SK-N-SH treated with all-trans-retinoic acid at 6 μM for 48 hours (cell line): ENCODE results near the gene ALG14.

Experiments
- ATAC-seq: fragments of 200-7000 bp; cut with Tn5 transposase; 3 replicates; pipeline ENCODE4 v1.9.1; 2020; ENCODE audit warnings: mild to moderate bottlenecking, moderate library complexity
- BACH2 ChIP-seq: fragments of 250-450 bp; sonication (Bioruptor Pico); IDR thresholded peaks from 2 replicates; pipeline ENCODE4 v1.9.0; 2021; ENCODE audit warnings: mild to moderate bottlenecking, borderline replicate concordance
- ESRRG ChIP-seq: fragments of 250-450 bp; sonication (Bioruptor Pico); IDR thresholded peaks from 2 replicates; pipeline ENCODE4 v1.6.1; 2021; ENCODE audit warnings: mild to moderate bottlenecking
- ISL1 ChIP-seq: fragments of 250-450 bp; sonication (Bioruptor Pico); IDR thresholded peaks from 2 replicates; pipeline ENCODE4 v2.1.2; 2022; ENCODE audit warnings: mild to moderate bottlenecking, moderate library complexity
- OSR1 ChIP-seq: fragments of 250-450 bp; sonication (Bioruptor Pico); IDR thresholded peaks from 2 replicates; pipeline ENCODE4 v1.8.0; 2022; ENCODE audit warnings: moderate library complexity, mild to moderate bottlenecking, inconsistent platforms
- RARB ChIP-seq: fragments of 250-450 bp; sonication (Bioruptor Pico); IDR thresholded peaks from 2 replicates; pipeline ENCODE4 v1.8.0; 2021; ENCODE audit warnings: mild to moderate bottlenecking, moderate library complexity
- SNAI2 ChIP-seq: fragments of 250-450 bp; sonication (Bioruptor Pico); IDR thresholded peaks from 2 replicates; pipeline ENCODE4 v1.5.0; 2020; ENCODE audit warnings: mild to moderate bottlenecking, moderate library complexity
- TCF4 ChIP-seq: fragments of 250-450 bp; sonication (Bioruptor Pico); IDR thresholded peaks from 2 replicates; pipeline ENCODE4 v1.8.0; 2021; ENCODE audit warnings: mild to moderate bottlenecking, moderate library complexity, borderline replicate concordance
- TOX ChIP-seq: fragments of 250-450 bp; sonication (Bioruptor Pico); IDR thresholded peaks from 2 replicates; pipeline ENCODE4 v1.8.0; 2021; ENCODE audit warnings: mild to moderate bottlenecking, moderate library complexity, borderline replicate concordance
- ZC3H10 ChIP-seq: fragments of 250-450 bp; sonication (Bioruptor Pico); IDR thresholded peaks from 2 replicates; pipeline ENCODE4 v1.5.1; 2021; ENCODE audit warnings: mild to moderate bottlenecking, moderate library complexity
- ZFP3 ChIP-seq: fragments of 250-450 bp; sonication (Bioruptor Pico); IDR thresholded peaks from 2 replicates; pipeline ENCODE4 v1.5.0; 2020; ENCODE audit warnings: mild to moderate bottlenecking, moderate library complexity
- ZFP30 ChIP-seq: fragments of 450-650 bp; formaldehyde crosslinking; IDR thresholded peaks from 2 replicates; pipeline ENCODE4 v1.5.0; 2022; ENCODE audit warnings: mild to moderate bottlenecking, moderate library complexity
- ZNF70 ChIP-seq: fragments of 450-650 bp; formaldehyde crosslinking; IDR thresholded peaks from 2 replicates; pipeline ENCODE4 v1.5.0; 2020; ENCODE audit warnings: mild to moderate bottlenecking, moderate library complexity
- ZNF8 ChIP-seq: fragments of 450-650 bp; formaldehyde crosslinking; IDR thresholded peaks from 2 replicates; pipeline ENCODE4 v1.5.0; 2020; ENCODE audit warnings: mild to moderate bottlenecking, moderate library complexity
- TF ChIP-seq, protein P1 (sequence below): fragments of 250-450 bp; sonication (Bioruptor Pico); IDR thresholded peaks from 2 replicates; pipeline ENCODE4 v1.8.0; 2021; ENCODE audit warnings: low read depth, mild to moderate bottlenecking, moderate library complexity, borderline replicate concordance
- TF ChIP-seq, protein P2 (sequence below): fragments of 250-450 bp; sonication (Bioruptor Pico); IDR thresholded peaks from 2 replicates; pipeline ENCODE4 v1.5.0; 2020; ENCODE audit warnings: mild to moderate bottlenecking, moderate library complexity
- TF ChIP-seq, protein P3 (sequence below): fragments of 250-450 bp; sonication (Bioruptor Pico); IDR thresholded peaks from 2 replicates; pipeline ENCODE4 v1.5.1; 2021; ENCODE audit warnings: mild to moderate bottlenecking, moderate library complexity
- TF ChIP-seq, protein P4 (sequence below): fragments of 250-450 bp; sonication (Bioruptor Pico); IDR thresholded peaks from 2 replicates; pipeline ENCODE4 v1.8.0; 2020; ENCODE audit warnings: mild to moderate bottlenecking, moderate library complexity, borderline replicate concordance

The ALG14 gene

DNA sequence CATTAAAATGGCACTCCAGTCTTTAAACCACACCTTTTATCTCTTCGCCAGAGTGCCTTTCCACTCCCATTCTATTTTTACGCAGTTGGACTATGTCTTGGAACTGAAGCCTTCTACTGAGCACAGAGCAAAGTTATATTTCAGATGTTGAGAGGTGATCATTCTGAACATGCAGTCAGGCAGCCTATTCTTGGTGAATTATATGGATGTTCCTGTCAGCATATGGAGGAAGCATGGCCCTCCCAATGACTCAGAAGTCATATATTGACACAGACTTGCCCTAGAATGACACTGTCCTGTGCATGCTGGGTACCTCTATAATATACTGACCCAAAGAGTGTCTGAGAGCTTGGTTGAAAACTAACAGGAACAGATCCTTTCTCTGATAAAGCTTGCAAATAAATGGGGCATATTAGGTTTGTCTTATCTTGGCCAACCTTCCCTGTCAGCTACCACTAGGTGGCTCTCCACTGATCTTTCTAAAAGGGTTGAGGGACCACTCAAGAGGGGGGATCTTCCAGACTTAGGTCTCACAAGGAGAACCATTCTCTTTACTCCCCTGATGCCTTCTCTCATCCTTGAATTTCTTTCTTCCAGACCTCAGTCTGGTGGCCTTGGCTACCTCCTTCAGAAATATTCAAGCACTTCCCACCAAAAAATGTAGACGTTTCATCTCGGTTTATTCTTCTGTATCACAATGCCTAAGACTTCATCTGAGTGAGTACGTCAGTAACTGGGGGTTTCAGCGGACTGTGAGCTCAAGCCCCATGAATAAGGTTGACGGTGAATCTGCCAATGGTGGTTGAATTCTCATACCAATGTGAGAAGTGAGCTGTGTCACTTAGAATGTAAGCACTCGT, 11.8 kb upstream of the ALG14 start:
- peak; percentile 58 for ATAC-seq
- TF ChIP-seq, protein P1, sequence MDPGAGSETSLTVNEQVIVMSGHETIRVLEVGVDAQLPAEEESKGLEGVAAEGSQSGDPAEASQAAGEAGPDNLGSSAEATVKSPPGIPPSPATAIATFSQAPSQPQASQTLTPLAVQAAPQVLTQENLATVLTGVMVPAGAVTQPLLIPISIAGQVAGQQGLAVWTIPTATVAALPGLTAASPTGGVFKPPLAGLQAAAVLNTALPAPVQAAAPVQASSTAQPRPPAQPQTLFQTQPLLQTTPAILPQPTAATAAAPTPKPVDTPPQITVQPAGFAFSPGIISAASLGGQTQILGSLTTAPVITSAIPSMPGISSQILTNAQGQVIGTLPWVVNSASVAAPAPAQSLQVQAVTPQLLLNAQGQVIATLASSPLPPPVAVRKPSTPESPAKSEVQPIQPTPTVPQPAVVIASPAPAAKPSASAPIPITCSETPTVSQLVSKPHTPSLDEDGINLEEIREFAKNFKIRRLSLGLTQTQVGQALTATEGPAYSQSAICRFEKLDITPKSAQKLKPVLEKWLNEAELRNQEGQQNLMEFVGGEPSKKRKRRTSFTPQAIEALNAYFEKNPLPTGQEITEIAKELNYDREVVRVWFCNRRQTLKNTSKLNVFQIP (CRISPR knock-in tag), result no peak
- TF ChIP-seq ESRRG (CRISPR knock-in tag) (no peak), ISL1 (CRISPR knock-in tag) (no peak), ZNF8 (no peak), BACH2 (CRISPR knock-in tag) (no peak), OSR1 (CRISPR knock-in tag) (no peak), ZFP3 (CRISPR knock-in tag) (no peak)
- TF ChIP-seq, protein P2, sequence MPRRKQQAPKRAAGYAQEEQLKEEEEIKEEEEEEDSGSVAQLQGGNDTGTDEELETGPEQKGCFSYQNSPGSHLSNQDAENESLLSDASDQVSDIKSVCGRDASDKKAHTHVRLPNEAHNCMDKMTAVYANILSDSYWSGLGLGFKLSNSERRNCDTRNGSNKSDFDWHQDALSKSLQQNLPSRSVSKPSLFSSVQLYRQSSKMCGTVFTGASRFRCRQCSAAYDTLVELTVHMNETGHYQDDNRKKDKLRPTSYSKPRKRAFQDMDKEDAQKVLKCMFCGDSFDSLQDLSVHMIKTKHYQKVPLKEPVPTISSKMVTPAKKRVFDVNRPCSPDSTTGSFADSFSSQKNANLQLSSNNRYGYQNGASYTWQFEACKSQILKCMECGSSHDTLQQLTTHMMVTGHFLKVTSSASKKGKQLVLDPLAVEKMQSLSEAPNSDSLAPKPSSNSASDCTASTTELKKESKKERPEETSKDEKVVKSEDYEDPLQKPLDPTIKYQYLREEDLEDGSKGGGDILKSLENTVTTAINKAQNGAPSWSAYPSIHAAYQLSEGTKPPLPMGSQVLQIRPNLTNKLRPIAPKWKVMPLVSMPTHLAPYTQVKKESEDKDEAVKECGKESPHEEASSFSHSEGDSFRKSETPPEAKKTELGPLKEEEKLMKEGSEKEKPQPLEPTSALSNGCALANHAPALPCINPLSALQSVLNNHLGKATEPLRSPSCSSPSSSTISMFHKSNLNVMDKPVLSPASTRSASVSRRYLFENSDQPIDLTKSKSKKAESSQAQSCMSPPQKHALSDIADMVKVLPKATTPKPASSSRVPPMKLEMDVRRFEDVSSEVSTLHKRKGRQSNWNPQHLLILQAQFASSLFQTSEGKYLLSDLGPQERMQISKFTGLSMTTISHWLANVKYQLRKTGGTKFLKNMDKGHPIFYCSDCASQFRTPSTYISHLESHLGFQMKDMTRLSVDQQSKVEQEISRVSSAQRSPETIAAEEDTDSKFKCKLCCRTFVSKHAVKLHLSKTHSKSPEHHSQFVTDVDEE (CRISPR knock-in tag), result no peak
- TF ChIP-seq, protein P3, sequence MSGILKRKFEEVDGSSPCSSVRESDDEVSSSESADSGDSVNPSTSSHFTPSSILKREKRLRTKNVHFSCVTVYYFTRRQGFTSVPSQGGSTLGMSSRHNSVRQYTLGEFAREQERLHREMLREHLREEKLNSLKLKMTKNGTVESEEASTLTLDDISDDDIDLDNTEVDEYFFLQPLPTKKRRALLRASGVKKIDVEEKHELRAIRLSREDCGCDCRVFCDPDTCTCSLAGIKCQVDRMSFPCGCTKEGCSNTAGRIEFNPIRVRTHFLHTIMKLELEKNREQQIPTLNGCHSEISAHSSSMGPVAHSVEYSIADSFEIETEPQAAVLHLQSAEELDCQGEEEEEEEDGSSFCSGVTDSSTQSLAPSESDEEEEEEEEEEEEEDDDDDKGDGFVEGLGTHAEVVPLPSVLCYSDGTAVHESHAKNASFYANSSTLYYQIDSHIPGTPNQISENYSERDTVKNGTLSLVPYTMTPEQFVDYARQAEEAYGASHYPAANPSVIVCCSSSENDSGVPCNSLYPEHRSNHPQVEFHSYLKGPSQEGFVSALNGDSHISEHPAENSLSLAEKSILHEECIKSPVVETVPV (CRISPR knock-in tag), result no peak
- TF ChIP-seq, all 23 proteins: peak for 0

DNA sequence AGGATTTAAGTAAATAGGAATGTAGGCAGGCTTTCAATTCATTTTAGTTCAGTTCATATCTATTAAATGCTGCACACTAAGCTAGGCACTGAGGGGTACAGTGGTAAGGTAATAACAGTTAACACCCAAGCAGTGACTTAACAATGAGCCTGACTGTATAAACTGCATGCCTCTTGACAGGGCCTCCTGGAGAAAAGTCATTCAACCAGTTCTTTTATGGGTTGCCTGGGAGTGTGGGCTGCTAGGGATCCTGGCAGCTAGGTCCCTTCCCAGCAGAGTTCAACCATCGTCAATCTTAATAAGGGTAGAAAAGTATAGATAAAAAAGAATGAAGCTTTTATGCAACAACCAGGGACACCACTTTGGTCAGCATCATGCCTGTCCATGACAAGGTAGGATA, 8.1 kb upstream of the ALG14 start:
- TF ChIP-seq ZC3H10 (CRISPR knock-in tag) (no peak), ZNF70 (CRISPR knock-in tag) (no peak), ZNF8 (no peak), ZFP3 (CRISPR knock-in tag) (no peak), ISL1 (CRISPR knock-in tag) (no peak)
- TF ChIP-seq, protein P4, sequence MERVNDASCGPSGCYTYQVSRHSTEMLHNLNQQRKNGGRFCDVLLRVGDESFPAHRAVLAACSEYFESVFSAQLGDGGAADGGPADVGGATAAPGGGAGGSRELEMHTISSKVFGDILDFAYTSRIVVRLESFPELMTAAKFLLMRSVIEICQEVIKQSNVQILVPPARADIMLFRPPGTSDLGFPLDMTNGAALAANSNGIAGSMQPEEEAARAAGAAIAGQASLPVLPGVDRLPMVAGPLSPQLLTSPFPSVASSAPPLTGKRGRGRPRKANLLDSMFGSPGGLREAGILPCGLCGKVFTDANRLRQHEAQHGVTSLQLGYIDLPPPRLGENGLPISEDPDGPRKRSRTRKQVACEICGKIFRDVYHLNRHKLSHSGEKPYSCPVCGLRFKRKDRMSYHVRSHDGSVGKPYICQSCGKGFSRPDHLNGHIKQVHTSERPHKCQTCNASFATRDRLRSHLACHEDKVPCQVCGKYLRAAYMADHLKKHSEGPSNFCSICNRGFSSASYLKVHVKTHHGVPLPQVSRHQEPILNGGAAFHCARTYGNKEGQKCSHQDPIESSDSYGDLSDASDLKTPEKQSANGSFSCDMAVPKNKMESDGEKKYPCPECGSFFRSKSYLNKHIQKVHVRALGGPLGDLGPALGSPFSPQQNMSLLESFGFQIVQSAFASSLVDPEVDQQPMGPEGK (CRISPR knock-in tag), result no peak
- TF ChIP-seq, protein P3 (CRISPR knock-in tag), result no peak
- no peak for ATAC-seq

DNA sequence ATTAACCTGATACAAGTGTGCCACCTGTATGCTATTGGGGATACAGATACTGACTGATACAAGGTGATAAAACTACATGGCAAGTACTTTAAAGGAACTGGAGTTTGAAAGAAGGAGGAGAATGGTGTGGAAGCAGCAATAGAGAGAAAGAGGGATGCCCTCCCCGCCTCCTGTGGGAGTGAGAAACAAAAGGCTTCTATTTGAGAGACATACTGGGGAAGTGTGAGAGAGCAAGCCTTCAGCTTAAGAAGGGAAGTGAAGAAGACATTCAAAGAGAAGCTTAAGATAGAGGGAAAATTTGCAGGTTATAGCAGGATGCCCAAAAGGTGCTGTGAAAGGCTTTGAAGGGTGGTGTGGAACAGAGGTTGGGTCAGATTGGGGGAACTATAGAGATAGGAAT, 7.7 kb upstream of the ALG14 start:
- TF ChIP-seq TOX (no peak), RARB (no peak), ZNF8 (no peak)
- TF ChIP-seq, protein P3 (CRISPR knock-in tag), result no peak
- ATAC-seq, result no peak

DNA sequence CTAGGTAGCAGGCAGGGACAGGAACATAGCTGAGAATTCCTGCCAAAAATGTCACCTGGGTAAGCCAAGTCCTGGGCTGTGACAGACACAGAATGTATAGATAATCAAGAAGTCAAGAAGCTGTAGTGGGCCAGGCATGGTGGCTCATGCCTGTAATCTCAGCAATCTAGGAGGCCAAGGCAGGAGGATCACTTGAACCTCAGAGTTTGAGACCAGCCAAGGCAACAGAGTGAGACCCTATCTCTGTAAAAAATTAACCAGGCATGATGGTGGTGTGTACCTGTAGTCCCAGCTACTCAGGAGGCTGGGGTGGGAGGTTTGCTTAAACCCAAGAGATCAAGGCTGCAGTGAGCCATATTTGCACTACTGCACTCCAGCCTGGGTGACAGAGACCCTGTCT, 3.3 kb upstream of the ALG14 start:
- TF ChIP-seq, protein P1 (CRISPR knock-in tag), result no peak
- TF ChIP-seq ISL1 (CRISPR knock-in tag) (no peak), ZNF8 (no peak), ZFP30 (no peak), SNAI2 (no peak), TCF4 (CRISPR knock-in tag) (no peak)
- ATAC-seq, result no peak
